CD4-positive, alpha-beta T cell treated with Interleukin-6 for 4 hours (primary cell): Measurements from ENCODE around the gene CXADR.
A peak's percentile ranks its signal among the peaks of the same experiment; 100 is the strongest.
"Not testable (repeated sequence)": the region's sequence is repeated elsewhere in the genome, so short reads cannot be mapped to it uniquely, and the experiment has no call there.

Experiments
- DNase-seq: peaks from one replicate; pipeline ENCODE4 v3.0.0-alpha.2; 2020; ENCODE audit warnings: mixed read lengths

Gene CXADR

DNA sequence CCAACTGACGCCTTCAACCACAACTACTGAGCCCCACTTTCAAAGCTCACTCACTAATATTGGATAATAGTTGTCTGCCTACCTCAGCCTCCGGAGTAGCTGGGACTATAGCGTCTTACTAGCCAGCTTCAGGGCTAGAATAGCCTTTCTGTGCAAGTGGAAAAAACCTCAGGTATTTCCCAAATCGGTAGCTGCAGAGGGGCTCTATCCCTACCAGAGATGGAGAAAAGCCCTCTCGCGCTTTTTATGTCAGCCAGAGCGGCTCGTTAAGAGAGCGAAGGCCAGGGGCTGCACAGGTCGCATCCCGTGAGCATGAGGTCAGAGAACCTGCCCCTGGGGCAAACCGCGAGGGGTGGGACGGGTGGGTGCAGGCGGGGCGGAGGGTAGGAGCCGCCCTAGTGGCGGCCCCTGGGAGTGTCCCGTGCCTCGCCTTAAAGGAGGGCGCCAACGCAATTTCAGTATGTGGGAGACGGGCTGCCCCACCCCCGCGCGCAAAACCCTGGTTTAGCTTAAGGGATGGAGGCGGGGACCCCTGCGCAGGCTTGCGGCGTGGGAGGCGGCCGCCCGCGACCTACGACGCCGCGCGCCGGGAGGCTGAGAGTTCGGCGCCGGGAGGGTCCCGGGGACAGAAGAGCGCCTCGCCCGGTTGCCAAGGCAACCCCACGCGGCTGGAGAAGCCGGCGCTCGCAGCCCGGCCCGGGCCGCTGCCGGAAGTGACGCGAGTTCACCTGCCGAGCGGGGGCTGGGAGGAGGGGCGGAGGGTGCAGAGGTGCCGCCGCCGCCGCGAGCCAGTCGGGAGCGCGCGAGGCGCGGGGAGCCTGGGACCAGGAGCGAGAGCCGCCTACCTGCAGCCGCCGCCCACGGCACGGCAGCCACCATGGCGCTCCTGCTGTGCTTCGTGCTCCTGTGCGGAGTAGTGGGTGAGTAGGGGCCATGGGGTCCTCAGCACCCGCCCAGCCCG lies at the start of gene CXADR:
TSS of gene CXADR (plus strand) at position 791 of the 961 bp plus-strand sequence. CDS start at position 878, 87 bp downstream.
- peak; percentile 87 for DNase-seq

DNA sequence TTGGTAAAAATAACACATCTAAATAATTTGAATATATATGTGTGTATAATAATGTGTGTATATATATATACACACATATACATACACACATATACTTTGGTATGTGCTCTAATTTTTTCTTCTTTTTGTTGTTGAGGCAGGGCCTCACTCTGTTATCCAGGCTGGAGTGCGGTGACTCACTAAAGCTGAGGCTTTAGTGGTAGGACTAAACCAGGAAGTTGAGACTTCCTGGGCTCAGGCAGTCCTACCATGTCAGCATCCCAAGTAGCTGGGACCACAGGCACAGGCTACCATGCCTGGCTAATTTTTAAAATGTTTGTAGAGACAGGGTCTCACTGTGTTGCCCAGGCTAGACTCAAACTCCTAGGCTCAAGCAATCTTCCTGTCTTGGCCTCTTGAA lies 46.7 kb upstream of the CXADR start:
- no peak for DNase-seq

DNA sequence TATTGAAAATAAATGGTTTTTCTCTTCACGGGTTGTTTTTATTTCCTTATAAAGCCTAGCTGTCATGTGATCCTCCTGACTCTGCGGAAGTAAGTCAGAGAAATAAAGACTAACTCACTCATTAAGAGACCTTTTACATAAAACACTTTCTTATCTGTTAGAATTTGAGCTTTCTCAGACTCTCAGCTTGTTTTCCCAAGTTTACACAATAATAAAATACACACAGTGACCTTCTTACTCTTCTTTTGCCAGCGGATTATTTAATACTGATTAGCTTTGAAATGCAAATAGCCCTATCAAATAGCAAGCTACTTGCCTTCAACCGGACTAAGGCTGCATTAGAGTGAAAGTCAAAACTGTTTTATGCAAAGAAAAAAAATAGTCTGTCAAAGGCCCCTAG lies 45.5 kb upstream of the CXADR start:
- DNase-seq: no peak

DNA sequence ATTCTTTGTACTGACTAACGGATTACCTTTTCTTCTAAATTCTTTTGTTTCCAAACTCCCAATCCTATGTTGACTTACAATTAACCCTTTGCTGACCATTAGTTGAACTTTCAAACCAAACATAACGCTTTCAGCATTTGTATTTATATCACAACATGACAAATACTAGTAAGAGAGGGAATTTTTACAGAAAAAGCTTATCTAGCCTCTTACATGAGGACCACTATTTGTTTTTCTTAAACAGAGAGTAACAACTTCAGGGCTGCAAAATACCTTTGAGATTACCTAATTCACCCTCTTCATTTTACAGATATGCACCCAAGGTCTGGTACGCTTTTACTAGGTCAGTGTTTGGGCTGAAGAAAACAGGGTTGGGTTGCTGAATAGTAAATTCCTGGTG lies 45.0 kb upstream of the CXADR start:
- no peak for DNase-seq

DNA sequence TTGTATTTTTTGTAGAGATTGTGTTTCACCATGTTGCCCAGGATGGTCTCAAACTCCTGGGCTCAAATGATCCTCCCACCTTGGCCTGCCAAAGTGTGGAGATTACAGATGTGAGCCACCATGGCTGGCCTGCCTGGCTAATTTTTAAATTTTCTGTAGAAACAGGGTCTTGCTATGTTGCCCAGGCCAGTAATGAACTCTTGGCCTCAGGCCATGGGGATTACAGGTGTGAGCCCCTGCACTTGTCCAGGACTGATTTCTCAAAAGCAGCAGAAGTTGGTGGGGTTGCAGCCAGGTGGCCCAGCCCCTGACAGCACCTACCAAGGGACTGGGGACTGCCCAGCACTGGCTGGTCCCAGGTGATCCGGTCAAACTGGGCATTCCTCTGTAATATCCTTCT lies 44.1 kb upstream of the CXADR start:
- DNase-seq: no peak

DNA sequence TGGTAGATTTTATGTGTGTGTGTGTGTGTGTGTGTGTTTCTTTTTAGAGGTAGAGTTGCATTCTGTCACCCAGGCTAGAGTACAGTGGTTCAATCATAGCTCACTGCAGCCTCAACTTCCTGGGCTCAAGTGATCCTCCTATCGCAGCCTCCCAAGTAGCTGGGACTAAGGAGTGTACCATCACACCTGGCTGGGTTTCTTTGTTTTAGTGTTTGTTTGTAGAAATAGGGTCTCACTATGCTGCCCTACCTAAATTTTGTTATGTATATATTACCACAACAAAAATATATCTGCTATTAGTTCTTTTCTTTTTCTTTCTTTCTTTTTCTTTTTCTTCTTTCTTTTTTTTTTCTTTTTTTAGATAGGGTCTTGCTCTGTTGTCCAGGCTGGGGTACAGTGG lies 43.1 kb upstream of the CXADR start:
- DNase-seq: no peak

DNA sequence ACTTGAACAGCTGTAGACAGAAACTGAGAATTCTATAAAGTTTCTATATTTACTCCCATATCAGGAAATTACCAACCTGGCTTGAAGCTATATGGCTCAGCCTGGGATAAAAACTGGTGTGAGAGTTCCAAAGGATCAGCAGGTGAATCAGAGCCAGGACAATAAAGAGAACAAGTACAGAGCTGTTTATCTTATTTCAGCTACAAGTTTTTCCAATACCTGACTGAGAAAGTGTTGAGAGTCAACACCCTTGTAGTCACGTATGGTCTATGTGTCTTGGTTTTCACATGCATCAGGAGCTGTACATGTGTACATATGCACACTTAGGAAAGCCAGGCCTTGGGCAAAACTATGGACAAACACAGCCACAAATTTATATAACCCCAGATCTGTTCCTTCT lies 40.7 kb upstream of the CXADR start:
- DNase-seq: no peak

DNA sequence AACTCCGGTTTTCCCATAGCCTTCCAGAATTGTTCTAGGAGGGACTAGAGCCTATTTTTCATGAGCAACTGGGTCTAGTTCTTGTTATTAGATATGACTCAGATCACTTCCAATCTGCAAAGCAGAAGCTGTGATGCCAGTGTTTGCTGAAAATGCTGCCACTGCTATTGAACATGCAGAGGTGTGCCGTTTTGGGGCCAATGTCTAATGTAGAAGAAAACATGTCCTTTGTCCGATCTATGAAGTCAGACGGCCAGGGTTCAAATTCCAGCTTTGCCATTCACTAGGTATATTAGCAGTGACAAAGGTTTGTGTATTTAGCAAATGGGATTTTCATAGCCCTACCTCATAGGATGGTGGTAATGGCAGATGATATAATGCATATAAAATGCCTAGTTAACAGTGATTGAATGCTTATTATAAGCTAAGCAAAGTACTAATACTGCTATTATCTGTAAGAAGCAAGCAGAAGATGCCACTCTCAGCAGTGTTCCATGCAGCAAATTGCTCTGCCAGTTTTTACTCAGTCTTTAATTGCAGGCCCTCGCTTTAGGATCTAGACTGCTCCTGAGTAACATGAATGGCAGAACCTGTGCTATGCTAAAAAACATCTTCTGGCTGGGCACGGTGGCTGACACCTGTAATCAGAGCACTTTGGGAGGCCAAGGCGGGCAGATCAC lies 40.1 kb upstream of the CXADR start:
- no peak for DNase-seq

DNA sequence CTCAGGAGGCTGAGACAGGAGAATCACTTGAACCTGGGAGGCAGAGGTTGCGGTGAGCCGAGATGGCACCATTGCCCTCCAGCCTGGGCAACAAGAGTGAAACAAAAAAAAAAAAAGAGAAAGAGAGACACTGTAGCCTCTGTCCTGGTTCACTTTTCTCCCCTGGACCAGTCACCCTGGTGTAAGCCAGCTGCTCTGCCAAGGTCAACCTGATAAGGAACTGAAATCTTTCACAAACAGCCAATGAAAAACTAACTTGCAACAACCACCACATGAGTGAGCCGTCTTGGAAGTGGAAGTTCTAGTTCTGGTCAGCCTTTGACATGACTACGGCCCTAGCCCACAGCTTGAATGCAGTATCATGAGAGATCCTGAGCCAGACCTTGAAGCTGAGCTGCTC lies 36.8 kb upstream of the CXADR start:
- no peak for DNase-seq

DNA sequence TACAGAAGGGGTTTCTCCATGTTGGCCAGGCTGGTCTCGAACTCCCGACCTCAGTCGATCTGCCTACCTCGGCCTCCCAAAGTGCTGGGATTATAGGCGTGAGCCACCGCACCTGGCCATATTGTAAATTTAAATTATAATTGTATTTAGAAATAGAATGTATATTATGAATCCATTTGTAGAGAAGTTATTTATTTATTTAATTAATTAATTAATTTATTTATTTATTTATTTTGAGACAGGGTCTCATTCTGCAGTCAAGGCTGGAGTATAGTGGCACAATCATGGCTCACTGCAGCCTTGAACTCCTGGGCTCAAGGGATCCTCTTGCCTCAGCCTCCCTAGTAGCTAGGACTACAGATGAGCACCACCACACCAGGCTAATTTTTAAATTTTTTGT lies 34.7 kb upstream of the CXADR start:
- not testable (repeated sequence) for DNase-seq

DNA sequence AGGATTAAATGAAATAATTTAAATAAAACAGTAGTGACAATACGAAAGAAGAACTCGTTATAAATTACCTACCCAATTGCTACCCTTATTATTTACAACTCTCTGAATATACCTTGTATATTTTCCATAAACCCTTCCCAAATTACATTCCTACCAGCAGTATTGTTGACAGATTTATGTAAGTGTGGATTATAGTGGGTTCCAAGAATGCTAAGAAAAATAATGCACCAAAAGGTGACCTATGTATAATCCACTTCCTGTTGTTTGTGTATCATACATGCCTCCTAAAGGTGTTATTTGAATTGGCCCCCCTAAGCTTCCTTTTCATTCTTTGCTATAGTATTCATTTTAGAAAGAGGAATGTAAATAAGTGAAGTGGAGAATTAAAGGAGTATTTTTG lies 33.2 kb upstream of the CXADR start:
- no peak for DNase-seq

DNA sequence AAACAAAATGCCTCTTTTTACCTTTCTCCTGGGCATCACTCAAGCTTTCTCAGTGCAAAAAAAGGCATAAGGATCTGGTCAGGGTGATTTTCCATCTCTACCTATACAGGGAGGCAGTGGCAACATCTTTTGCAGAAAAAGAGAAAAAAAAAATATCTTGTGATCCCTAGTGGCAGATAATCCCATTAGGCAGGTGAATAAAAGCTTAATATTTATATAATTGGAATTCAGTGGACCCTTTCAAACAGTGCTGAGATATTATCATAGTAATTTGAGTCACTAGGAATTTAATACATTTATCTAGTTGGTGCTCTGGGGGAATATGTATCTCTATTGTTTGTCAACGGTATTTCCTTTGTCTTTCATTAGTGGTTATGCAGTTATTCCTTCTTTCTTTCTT lies 29.9 kb upstream of the CXADR start:
- DNase-seq: no peak

DNA sequence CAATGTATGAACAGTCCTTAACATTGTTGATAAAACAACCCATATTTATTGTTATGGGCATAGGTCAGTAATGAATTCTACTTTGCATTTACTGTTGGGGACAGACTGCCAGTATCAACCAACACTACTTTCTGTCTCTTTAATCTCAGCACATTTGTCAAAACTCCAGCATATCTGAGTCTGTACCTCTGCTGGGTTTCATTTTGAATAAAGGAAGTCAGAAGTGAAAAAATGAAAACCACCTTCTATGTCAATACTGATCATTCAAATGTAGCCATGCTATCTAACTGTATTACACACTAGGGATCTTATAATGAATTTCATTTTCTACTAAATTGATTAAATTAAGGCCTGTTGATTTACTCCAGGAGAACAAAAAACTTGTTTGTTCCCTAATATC lies 24.2 kb upstream of the CXADR start:
- no peak for DNase-seq

DNA sequence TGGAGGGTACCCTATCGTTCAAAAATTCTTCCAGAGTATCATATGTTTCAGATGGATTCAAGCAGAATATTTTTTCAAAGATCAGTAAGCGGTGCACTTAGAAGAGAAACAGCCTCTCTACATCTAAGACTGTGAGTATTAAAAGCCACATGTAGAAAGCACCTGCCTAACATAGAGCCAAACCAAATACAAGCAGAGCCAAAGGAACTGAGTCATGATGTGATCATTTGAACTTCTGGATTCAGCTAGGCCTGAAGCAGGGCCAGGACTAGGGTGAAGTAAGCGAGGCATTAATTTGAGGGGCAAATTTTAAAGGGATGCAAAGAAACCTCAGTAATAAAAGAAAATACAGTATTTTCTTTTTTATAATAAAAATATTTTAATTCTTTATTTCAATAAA lies 23.3 kb upstream of the CXADR start:
- DNase-seq: not testable (repeated sequence)

DNA sequence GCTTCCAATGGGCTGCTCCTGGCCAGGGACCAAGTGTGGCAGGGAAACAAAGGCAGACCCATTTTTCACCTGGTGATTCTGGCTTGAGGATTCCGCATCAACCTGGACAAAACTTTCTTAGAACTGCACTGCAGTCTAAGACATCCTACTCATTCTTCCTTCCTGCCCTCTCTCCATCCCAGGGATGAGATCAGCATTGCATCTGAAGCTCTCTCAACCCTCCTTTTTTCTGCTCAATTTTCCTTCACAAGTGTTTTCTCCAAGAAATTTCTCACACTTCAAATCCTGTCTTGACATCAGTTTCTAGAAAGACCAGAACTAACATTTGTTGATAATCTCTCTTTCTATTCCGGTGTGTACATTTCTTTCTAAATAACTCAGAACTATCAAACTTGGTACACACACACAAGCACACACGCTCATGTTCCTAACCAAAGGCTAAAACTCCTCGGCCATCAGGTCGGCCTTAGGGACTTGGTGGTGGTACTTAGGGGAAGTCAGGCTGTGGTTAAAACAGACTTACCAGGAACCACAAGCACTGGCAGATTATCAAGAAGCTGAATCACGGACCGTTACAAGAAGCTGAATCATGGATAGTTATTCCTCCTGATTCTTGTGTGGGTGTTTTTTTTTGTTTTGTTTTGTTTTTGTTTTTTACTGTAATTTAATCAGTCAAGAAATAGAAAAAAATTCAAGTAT lies 21.0 kb upstream of the CXADR start:
- DNase-seq: no peak

DNA sequence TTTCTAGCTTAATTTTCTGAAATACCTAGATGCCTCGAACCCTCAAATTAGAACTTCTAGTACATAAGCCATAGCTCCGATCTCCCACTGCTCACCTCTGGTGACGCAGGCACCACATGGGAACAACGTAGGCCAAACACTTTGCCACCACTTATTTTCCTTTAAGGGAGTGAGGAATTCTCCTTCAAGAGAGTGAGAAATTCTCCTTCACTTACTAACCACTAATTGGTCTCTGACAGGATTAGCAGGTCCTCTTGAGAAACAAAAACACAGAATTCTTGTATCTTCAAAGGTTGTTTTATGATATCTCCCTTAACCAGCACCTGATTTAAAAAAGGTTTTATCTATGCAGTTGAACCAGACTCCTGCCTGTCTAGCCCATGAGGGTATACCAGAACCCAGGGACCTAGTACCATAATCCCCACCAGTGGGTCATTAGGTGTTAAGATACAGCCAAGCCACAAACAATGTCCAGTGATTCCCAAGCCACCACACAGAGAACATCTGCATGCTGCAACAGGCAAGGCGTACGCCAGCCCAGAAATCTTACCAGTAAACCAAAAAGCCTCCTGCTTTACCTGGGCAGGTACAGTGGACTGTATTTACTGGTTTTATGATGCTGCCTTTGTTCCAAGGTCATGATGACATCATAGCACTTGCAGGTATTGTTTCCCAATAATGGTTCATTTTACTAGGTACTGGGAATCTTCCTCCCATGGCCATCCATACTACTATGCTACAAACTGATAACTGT lies 20.3 kb upstream of the CXADR start:
- DNase-seq: no peak

DNA sequence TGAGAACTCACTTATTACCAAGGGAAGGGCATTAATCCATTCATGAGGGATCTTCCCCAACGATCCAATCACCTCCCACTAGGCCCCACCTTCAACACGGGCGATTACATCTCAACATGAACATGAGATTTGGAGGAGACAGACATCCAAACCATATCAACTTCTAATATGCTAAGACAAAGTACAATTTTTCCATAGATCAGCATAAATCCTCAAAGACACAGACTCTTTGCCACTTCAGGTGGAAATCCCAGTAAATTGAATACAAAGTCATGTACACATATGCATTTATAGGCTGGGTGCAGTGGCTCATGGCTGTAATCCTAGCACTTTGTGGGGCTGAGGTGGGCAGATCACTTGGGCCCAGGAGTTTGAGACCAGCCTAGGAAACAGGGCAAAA lies 18.8 kb upstream of the CXADR start:
- no peak for DNase-seq

DNA sequence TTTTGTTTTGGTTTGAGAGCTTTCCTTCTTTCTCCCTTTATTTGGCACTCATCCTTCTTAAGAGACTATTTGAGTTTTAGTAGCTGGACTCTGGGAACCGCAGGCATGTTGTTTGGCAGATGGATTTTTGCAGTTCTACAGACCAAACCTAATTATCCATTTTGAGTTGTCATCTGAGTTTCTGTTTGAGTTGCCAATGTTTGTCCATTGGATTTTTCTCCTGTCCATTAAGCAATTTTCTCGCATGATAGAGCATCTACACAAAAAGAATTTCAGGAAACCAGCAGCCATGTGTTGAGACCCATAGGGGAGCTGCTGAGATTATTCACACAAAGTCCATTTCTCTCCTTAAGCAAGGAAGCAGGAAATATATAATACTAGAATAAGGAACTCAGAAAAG lies 17.2 kb upstream of the CXADR start:
- no peak for DNase-seq

DNA sequence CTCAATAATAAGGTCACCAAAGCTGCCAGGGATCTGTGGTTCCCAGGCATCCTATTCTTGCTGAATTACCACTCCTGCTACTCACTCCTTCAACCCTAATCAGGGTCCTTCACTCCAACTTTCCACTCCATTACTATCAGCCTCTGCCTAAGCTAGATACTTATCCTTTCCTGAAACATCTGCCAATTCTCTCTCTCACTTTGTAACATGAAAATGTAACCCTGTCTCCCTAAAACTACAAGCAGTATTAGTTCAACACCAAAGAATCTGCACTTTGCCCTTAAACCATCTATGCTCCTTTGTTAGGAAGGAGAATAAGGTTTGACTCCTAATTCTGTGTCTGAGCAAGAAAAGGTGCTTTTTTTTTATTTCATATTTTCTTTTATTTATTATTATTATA lies 15.5 kb upstream of the CXADR start:
- DNase-seq: no peak

DNA sequence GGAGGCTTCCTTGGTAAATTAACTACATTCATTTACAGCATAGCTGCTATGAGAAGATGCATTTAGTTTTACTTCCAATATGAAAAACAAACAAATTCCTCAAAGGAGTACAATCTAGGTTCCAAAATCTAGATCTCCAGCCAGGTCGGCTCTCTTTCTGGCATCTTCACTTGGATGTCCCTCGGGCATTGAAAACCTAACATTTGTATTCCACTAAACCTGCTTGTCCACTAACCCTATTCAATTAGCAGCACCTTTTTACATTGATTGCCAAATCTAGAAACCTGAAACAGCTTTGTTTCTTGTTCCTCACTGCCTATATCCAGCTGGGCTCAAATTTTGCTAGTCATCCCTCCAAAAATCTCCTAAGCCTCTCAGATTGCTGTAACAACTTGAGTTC lies 14.3 kb upstream of the CXADR start:
- DNase-seq: no peak

DNA sequence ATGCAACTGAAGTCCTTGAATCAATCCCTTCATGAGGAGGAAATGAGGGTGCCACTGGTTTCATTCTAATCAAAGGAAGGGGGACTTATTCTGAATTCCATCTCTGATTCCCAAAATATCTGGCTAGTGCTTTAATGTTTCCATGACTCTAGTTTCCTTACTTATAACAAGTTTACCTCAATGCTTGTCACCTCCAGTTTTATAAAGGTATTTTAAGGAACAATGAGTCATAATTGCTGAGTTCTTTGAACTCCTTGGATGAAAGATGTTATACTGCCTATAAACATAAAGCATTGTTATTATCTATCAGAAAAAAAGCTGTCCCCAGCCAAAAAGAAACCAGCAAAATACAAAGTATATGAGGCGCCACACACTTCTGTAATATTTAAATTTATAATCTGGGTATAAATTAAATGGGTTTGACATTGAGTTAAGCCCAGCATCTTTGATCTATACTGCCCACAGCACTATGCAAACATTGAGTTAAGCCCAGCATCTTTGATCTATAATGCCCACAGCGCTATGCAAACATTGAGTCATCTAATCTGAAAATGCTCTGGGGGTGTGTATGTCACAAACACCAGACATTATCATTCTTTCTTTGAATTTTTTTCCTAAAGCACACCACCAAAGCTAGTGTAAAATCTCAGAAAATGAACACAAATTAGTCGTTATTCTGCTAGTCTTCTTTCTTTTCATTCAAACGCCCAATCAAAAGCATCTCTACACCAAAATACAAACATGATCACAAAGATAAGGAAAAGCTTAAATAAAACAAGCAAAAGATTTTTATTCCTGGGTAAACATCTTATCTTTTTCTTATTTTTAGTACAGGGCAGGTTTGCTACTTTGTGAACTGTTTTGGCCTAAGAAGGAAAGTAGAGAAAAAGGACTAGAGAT lies 11.5 kb upstream of the CXADR start:
- DNase-seq: no peak

DNA sequence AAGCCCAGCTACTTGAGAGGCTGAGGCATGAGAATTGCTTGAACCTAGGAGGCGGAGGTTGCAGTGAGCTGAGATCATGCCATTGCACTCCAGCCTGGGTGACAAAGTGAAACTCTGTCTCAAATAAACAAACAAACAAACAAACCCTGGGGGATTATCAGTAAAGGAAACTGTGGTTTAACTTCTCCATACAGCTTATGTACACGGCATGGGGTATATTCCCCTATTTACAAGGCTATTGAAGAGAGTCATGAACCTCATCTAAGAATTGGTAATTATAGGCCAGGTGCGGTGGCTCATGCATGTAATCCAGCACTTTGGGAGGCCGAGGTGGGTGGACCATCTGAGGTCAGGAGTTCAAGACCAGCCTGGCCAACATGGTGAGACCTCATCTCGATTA lies 9.9 kb upstream of the CXADR start:
- not testable (repeated sequence) for DNase-seq
